Endothelial cell (in vitro differentiated cells): ENCODE data around the gene SLC25A23. TPM values are rescaled to one million over a fixed set of nuclear protein-coding genes. Genes with fewer than 3 reads are reported as not detected.

Experiments
- DNase-seq: peaks from one replicate; pipeline ENCODE4 v3.0.0; 2021; ENCODE audit warnings: low spot score
- H3K27ac Mint-ChIP-seq: one replicate; pipeline ENCODE4 v1.8.0; 2021; ENCODE audit warnings: mixed read lengths, inconsistent platforms; ENCODE audit not compliant: unreplicated experiment
- H3K27me3 Mint-ChIP-seq: one replicate; pipeline ENCODE4 v1.8.0; 2021; ENCODE audit warnings: mild to moderate bottlenecking, moderate library complexity, mixed read lengths, inconsistent platforms; ENCODE audit not compliant: unreplicated experiment
- H3K36me3 Mint-ChIP-seq: one replicate; pipeline ENCODE4 v1.8.0; 2021; ENCODE audit warnings: mild to moderate bottlenecking, low read depth, mixed read lengths, inconsistent platforms; ENCODE audit not compliant: unreplicated experiment
- H3K4me1 Mint-ChIP-seq: one replicate; pipeline ENCODE4 v1.8.0; 2021; ENCODE audit warnings: mild to moderate bottlenecking, mixed read lengths, inconsistent platforms; ENCODE audit not compliant: unreplicated experiment
- H3K4me3 Mint-ChIP-seq: one replicate; pipeline ENCODE4 v1.8.0; 2021; ENCODE audit warnings: mild to moderate bottlenecking, mixed read lengths, inconsistent platforms; ENCODE audit not compliant: unreplicated experiment
- H3K9me3 Mint-ChIP-seq: one replicate; pipeline ENCODE4 v1.8.0; 2021; ENCODE audit warnings: mixed read lengths, inconsistent platforms; ENCODE audit not compliant: unreplicated experiment
- total RNA-seq: library from RNA; stranded (reverse); fragmentation: NEBNext Ultra II Directional; extraction: Animal tissue kit (Norgen Biotek cat#: 25700); gene quantifications from one replicate; pipeline ENCODE4 v1.2.1, GENCODE V29; 2021; ENCODE audit not compliant: unreplicated experiment
- TF ChIP-seq, protein P1 (sequence below): fragments of 200-600 bp; sonication (generic); IDR thresholded peaks from one replicate; pipeline ENCODE4 v1.5.0; 2021; ENCODE audit warnings: antibody characterized with exemption; ENCODE audit not compliant: unreplicated experiment

The SLC25A23 gene
- total RNA-seq, 1 donor from 2014 or later: 20.7 TPM

DNA sequence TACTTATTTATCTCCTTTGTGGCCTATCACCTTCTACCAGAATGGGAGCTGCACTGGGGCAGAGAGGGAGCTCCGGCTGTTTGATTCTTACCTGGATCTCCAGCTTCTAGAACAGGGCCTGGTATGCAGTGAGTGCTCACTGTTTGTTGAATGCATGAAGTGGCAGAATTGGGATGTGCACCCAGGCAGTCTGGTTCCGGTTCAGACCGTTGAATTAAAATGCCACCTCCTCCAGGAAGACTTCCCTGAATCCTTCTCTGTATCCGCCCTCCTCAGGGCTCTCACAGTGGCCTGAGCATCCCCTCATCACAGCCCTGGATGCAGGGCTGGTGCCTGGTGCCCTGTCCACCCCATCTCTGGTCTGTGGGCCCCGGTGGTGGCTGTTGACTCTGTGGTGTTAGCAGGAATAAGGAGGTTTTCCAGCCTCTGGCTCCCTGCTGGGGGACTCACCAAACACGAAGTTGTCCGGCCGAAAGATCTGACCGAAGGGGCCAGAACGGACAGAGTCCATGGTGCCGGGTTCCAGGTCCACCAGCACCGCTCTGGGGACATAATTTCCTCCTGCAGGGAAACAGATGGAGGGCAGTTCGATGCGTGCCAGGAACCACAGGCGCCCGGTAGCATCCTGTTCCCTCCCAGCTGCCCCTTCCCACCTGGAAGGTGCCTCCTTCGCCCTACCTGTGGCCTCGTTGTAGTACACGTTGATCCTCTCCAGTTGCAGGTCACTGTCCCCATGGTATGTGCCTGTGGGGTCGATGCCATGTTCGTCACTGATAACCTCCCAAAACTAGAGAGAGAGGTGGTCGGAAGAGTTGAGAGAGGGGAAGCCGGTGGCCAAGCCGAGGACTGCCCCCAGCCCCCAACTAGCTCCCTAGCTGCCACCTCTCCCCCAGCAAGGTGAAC, 41.5 kb upstream of the SLC25A23 start:
- H3K4me1 Mint-ChIP-seq: peaks cover 6% of the 10 kb centered on the region
- H3K27ac Mint-ChIP-seq: no peak overlapping the region
- TF ChIP-seq, protein P1, sequence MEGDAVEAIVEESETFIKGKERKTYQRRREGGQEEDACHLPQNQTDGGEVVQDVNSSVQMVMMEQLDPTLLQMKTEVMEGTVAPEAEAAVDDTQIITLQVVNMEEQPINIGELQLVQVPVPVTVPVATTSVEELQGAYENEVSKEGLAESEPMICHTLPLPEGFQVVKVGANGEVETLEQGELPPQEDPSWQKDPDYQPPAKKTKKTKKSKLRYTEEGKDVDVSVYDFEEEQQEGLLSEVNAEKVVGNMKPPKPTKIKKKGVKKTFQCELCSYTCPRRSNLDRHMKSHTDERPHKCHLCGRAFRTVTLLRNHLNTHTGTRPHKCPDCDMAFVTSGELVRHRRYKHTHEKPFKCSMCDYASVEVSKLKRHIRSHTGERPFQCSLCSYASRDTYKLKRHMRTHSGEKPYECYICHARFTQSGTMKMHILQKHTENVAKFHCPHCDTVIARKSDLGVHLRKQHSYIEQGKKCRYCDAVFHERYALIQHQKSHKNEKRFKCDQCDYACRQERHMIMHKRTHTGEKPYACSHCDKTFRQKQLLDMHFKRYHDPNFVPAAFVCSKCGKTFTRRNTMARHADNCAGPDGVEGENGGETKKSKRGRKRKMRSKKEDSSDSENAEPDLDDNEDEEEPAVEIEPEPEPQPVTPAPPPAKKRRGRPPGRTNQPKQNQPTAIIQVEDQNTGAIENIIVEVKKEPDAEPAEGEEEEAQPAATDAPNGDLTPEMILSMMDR: no peak
- H3K9me3 Mint-ChIP-seq: no peaks in the 10 kb centered on the region
- no peaks in the 10 kb centered on the region for H3K36me3 Mint-ChIP-seq
- no peak for DNase-seq
- peak overlapping the region; percentile 87 for H3K4me3 Mint-ChIP-seq
- H3K27me3 Mint-ChIP-seq: peaks cover 21% of the 10 kb centered on the region

DNA sequence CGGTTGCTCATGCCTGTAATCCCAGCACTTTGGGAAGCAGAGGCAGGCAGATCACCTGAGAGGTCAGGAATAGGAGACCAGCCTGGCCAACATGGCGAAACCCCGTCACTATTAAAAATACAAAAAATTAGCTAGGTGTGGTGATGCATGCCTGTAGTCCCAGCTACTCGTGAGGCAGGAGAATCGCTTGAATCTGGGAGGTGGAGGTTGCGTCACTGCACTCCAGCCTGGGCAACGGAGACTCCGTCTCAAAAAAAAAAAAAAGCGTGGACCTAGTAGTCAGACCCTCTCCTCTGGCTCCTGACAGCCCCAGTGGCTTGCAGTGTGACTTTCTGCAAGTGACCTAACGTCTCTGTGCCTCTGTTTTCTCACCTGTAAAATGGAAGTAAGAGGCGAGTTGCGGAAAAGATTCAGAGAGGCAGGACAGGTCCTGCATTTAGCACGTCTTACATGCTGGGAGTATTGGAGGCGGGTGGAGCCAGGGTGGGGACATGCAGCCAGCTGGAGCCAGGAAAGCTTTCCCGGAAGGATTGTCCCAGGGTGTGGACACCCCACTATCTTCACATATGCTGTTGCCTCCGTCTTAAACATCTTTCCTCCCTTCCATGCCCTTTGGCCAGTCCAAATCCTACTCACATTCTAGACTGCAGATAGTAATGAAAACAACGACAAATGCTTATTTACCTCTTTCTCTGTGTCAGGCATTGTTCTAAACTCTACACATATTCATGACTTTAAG, 39.6 kb upstream of the SLC25A23 start:
- H3K4me3 Mint-ChIP-seq: no peak overlapping the region
- peaks cover 6% of the 10 kb centered on the region for H3K4me1 Mint-ChIP-seq
- TF ChIP-seq, protein P1: no peak
- no peak overlapping the region for H3K27ac Mint-ChIP-seq
- H3K9me3 Mint-ChIP-seq: no peaks in the 10 kb centered on the region
- peaks cover 24% of the 10 kb centered on the region for H3K27me3 Mint-ChIP-seq
- no peak for DNase-seq
- H3K36me3 Mint-ChIP-seq: no peaks in the 10 kb centered on the region

DNA sequence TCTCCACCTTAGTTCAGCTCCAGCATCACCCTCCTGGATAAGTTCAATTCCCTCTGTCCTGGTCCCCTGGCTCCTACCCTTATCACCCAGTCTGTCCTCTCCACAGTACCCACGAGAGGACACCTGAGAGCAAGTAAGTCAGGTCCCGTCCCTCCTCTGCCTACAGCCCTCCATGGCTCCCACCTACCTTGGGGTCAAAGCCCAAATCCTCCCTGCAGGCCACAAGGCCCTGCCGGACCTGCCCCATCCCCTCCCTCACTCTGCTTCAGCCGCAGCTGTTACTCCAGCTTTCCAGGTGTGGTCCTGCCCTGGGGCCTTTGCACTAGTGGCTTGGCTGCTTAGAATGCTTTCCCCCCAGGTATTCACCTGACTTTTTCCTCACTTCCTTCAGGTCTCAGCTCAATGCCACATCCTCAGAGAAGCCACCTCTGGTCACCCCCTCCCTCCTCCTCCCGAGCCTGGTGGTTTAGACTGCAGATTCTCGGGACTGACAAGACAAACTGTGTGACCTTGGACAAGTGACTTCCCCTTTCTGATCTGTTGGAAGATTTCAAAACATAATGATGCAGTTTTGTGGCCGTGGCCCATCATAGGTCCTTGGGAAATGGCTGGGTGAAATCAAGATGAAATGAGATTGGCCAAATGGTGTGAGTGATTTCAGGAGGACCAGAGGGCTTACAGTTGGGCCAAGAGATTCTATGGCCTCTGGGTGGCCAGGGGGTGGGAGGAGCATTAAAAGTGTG, 38.9 kb upstream of the SLC25A23 start:
- Mint-ChIP-seq H3K27ac (no peak overlapping the region), H3K9me3 (no peaks in the 10 kb centered on the region), H3K4me1 (peaks cover 6% of the 10 kb centered on the region), H3K4me3 (no peak overlapping the region), H3K36me3 (no peaks in the 10 kb centered on the region), H3K27me3 (peaks cover 20% of the 10 kb centered on the region)
- TF ChIP-seq, protein P1: no peak
- DNase-seq: no peak

DNA sequence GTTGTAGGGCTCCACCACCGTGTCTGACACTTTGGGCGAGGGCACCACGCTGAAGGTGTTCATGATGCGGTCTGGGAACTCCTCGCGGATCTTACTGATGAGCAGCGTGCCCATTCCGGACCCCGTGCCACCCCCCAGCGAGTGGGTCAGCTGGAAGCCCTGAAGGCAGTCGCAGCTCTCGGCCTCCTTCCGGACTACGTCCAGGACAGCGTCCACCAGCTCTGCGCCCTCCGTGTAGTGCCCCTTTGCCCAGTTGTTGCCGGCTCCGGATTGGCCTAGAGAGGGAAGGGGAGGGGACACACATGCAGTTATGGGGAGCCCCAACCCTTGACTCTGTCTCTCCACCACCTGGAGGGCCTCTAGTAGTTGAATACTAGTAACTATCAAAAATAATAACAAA, 36.4 kb upstream of the SLC25A23 start:
- Mint-ChIP-seq H3K27me3 (peaks cover 14% of the 10 kb centered on the region), H3K27ac (no peak overlapping the region), H3K36me3 (no peaks in the 10 kb centered on the region), H3K9me3 (no peaks in the 10 kb centered on the region), H3K4me1 (no peaks in the 10 kb centered on the region), H3K4me3 (no peak overlapping the region)
- TF ChIP-seq, protein P1: no peak
- no peak for DNase-seq
